Fibroblast of the aortic adventitia (primary cell): Measurements from ENCODE around the gene LRRC72. TPM values are rescaled to one million over a fixed set of nuclear protein-coding genes. Genes with fewer than 3 reads are reported as not detected.

Source experiments
- DNase-seq: peaks from one replicate; pipeline ENCODE4 v3.0.0-alpha.2; 2010; ENCODE audit warnings: low read depth
- H3K4me3 ChIP-seq: 2 replicates; pipeline ENCODE4 v1.5.1; 2011; ENCODE audit warnings: low read depth, mild to moderate bottlenecking, control low read depth, low read length, moderate library complexity
- CTCF ChIP-seq: IDR thresholded peaks from 2 replicates; pipeline ENCODE4 v1.5.1; 2011; ENCODE audit warnings: mild to moderate bottlenecking, low read length, control low read depth, inconsistent platforms; ENCODE audit not compliant: insufficient read depth
- total RNA-seq: library from RNA; depleted of rRNA; stranded (reverse); fragments of >200 nt; gene quantifications from 2 replicates; pipeline ENCODE4 v1.2.3, GENCODE V29; 2012; ENCODE audit warnings: low replicate concordance

Gene LRRC72
- not detected in 2 replicates for total RNA-seq

DNA sequence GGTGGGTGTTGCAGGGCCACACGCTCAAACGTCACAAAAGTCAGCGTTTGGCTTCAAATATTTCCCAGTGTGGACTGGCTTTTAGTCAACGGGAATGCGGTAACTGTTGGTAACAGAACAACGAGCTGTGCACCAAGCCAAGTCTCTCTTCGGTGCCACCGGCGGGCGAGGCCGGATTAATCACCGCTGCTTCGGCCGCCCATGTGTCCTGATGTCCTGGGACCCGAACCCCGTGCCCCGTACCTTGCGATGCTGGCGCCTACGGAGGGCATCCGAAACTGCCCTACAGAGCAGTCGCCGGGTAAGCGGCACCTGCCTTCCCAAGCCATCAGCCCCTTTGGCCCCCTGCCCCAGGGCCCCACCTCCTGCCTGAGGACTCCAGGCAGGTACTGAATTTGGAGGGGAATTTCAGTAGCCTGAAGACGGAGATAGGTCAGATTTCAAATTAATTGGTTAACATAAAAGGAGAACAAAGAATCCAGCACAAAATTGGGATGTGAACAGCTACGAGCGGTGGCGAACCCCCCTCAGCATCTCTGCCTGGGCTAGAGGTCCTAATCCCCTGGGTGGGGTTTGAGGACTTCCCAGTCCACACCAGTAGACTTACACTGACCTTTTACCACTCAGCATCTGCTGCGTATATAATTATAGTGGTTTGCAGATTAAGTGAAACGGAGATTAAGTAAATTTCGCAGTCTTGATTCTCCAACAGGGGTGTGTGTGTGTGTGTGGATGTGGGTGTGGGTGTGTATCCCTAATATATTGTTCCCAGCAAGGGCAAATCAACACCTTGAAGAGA is at the start of gene LRRC72:
Gene LRRC72, plus strand, starts transcription at position 84 of the 799 bp plus-strand sequence. Its CDS starts 128 bp downstream, at position 212.
- no peak for DNase-seq
- H3K4me3 ChIP-seq: no peak within 1 kb of the TSS
- TF ChIP-seq CTCF: no peak

DNA sequence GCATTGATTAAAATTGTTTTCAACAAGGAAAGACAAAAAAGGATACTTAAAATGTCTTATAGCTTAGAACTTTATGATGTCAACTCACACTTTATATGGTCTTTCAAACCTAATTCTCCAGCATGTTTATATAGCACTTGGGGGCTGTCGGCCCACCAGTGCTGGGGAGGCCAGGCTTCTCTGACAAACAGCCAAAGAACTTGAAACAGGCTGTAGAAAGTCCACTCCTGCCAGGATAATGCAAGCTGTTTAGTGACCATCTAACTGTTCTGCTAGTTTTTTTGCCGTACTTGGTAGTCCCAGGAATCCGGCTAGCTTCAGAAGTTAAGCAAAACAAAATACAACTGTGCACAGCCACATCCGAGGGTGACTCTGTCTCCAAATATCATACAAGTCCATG is 47.5 kb upstream of the LRRC72 start:
- no peak for DNase-seq
- H3K4me3 ChIP-seq: no peak overlapping the region
- no peak for TF ChIP-seq CTCF

- no peak for TF ChIP-seq CTCF
- DNase-seq: no peak
- no peak overlapping the region for H3K4me3 ChIP-seq
These were observed 47.0 kb upstream of the LRRC72 start for GRCh38 chr7:16479591-16479990.

- no peak for TF ChIP-seq CTCF
- DNase-seq: peak; percentile 23
These were observed 42.0 kb upstream of the LRRC72 start for GRCh38 chr7:16484453-16485158.

DNA sequence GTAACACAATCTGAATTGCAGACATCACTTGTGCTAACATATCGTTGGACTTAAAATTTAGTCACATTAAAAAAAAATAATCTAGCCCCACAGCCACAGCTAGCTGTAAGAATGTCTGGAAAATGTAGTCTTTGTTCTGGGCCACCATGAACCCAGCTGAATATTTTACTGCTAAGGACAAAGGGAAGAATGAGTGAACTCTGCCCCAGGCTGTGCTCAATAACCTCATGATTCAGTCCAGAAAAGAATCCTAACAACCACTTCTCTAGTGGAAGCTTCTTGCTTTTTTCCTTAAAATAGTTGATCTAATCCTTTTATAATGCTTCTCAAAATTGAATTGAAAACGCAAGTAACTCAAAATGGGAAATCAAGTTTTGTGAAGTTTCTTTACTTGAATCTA is 35.5 kb upstream of the LRRC72 start:
- DNase-seq: no peak
- H3K4me3 ChIP-seq: no peak overlapping the region
- no peak for TF ChIP-seq CTCF

More at GRCh38 chr7:16484453-16485158, 42.0 kb upstream of the LRRC72 start:
- no peak overlapping the region for H3K4me3 ChIP-seq

GRCh38 chr7:16492513-16493062 is 34.0 kb upstream of the LRRC72 start:
- H3K4me3 ChIP-seq: no peak overlapping the region
- DNase-seq: peak; percentile 55
- TF ChIP-seq CTCF: no peak
